Neural crest cell (in vitro differentiated cells): ENCODE measurements around the gene TNFRSF1B. TPM values are rescaled to one million over a fixed set of nuclear protein-coding genes. Genes with fewer than 3 reads are reported as not detected.

Experiments used
- DNase-seq: peaks from one replicate; pipeline ENCODE4 v3.0.0; 2021; ENCODE audit warnings: low read depth, mixed read lengths, low spot score
- H3K27ac Mint-ChIP-seq: one replicate; pipeline ENCODE4 v1.8.0; 2021; ENCODE audit warnings: mild to moderate bottlenecking, mixed read lengths; ENCODE audit not compliant: unreplicated experiment
- H3K27me3 Mint-ChIP-seq: 2 replicates; pipeline ENCODE4 v1.8.0; 2021; ENCODE audit warnings: low read depth, mild to moderate bottlenecking, mixed read lengths
- H3K36me3 Mint-ChIP-seq: 2 replicates; pipeline ENCODE4 v1.8.0; 2021; ENCODE audit warnings: low read depth, mild to moderate bottlenecking, mixed read lengths
- H3K4me1 Mint-ChIP-seq: 2 replicates; pipeline ENCODE4 v1.8.0; 2021; ENCODE audit warnings: mixed read lengths
- H3K4me3 Mint-ChIP-seq: one replicate; pipeline ENCODE4 v1.8.0; 2021; ENCODE audit warnings: mild to moderate bottlenecking, mixed read lengths
- H3K9me3 Mint-ChIP-seq: 2 replicates; pipeline ENCODE4 v1.8.0; 2021; ENCODE audit warnings: mixed read lengths
- total RNA-seq: library from RNA; stranded (reverse); gene quantifications from 2 replicates; pipeline ENCODE4 v1.2.1, GENCODE V29; 2021
- TF ChIP-seq, protein P1 (sequence below): fragments of 200-600 bp; sonication (generic); conservative IDR thresholded peaks from 2 replicates; pipeline ENCODE4 v1.5.0; 2021; ENCODE audit warnings: antibody characterized with exemption, mild to moderate bottlenecking

TNFRSF1B gene
- total RNA-seq, 1 donor from 2014 or later: 3.3 TPM

DNA sequence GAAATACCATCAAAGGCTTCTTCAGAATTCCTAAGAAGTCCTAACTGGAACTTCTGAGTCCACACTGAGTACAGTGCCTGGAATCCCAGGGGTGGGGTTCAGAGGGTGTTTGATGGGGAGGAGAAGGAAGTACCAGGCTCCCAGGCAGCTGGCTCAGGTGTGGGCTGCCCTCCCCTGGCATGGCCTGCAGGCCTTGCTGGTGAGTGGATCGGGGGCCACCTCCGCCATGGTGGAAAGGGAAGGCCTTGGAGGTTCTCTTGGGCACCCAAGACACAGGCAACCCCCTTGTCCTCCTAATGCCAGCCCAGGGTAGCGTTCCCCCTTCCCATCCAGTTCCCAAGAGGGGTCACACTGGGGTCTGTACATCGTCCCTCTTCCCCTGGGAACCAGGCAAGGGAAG, 26.8 kb upstream of the TNFRSF1B start:
- Mint-ChIP-seq H3K36me3 (no peaks in the 10 kb centered on the region), H3K27me3 (no peaks in the 10 kb centered on the region), H3K4me1 (peaks cover 11% of the 10 kb centered on the region), H3K27ac (no peak overlapping the region), H3K4me3 (no peak overlapping the region), H3K9me3 (no peaks in the 10 kb centered on the region)
- TF ChIP-seq, protein P1, sequence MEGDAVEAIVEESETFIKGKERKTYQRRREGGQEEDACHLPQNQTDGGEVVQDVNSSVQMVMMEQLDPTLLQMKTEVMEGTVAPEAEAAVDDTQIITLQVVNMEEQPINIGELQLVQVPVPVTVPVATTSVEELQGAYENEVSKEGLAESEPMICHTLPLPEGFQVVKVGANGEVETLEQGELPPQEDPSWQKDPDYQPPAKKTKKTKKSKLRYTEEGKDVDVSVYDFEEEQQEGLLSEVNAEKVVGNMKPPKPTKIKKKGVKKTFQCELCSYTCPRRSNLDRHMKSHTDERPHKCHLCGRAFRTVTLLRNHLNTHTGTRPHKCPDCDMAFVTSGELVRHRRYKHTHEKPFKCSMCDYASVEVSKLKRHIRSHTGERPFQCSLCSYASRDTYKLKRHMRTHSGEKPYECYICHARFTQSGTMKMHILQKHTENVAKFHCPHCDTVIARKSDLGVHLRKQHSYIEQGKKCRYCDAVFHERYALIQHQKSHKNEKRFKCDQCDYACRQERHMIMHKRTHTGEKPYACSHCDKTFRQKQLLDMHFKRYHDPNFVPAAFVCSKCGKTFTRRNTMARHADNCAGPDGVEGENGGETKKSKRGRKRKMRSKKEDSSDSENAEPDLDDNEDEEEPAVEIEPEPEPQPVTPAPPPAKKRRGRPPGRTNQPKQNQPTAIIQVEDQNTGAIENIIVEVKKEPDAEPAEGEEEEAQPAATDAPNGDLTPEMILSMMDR: no peak
- DNase-seq: no peak

DNA sequence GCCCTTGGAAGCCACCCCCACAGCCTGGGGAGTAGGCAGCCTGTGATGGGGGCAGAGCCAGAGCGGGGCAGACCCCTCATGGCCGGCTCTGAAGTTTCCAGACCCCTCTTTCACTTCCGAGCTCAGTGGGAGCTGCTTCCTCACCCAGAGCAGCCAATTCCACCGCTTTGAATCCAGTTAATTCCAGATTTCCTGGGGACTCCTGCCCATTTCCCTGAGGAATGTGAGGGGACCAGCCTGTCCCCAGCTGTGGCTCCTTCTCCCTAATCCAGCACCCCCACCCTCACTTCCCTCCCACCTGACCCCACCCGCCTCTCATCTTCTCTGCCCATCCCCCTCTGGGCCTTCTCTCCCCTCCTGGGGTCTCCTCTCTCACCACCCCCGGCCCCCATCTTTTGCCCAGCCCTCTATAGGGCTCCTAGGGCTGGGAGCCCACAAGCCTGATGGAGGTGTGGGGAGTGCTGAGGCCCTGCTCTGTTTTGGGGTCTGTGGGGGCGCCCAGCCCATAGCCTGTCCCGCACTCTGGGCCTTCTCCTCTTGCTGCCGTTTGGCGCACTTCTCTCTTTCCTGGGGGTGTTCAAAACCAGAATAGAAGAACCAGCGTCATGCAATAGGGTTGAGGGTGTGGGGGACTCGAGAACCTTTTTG, 26.2 kb upstream of the TNFRSF1B start:
- Mint-ChIP-seq H3K4me1 (peaks cover 11% of the 10 kb centered on the region), H3K9me3 (no peaks in the 10 kb centered on the region), H3K27me3 (no peaks in the 10 kb centered on the region), H3K36me3 (no peaks in the 10 kb centered on the region), H3K27ac (no peak overlapping the region), H3K4me3 (no peak overlapping the region)
- DNase-seq: no peak
- TF ChIP-seq, protein P1: no peak

DNA sequence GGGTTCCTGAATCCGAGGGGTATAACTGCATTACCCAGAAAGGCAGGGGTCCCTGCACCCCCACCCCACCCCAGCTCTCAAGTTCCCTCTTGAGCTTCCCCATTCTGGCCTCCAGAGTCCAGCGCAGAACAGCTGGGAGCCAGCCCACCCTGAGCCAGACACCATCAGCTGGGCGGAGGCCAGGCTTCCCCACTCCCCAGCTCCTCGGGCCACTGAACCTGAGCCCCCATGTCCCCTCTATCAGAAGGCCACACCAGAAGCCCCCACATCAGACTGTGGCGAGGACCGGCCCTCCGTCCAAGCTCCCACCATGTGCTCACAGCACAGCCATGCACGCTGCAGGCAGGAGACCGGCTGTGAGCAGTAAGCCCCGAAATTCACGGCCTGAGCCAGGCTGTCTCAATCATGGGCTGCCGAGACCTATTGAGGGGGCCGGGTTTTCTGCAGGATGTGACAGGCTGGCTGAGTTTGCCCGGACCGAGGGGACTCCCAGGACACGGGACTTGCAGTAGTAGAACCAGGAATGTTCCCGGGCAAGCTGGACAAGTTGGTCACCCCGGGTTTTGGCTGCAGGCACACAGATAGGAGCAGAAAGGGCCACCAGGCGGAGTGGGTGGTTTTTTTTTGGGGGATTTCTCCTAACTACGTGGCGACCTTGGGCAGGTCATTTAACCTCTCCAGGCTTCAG, 25.5 kb upstream of the TNFRSF1B start:
- Mint-ChIP-seq H3K27me3 (no peaks in the 10 kb centered on the region), H3K9me3 (no peaks in the 10 kb centered on the region), H3K4me1 (peaks cover 7% of the 10 kb centered on the region), H3K36me3 (no peaks in the 10 kb centered on the region), H3K27ac (peak overlapping the region; percentile 35), H3K4me3 (no peak overlapping the region)
- DNase-seq: no peak
- TF ChIP-seq, protein P1: no peak

DNA sequence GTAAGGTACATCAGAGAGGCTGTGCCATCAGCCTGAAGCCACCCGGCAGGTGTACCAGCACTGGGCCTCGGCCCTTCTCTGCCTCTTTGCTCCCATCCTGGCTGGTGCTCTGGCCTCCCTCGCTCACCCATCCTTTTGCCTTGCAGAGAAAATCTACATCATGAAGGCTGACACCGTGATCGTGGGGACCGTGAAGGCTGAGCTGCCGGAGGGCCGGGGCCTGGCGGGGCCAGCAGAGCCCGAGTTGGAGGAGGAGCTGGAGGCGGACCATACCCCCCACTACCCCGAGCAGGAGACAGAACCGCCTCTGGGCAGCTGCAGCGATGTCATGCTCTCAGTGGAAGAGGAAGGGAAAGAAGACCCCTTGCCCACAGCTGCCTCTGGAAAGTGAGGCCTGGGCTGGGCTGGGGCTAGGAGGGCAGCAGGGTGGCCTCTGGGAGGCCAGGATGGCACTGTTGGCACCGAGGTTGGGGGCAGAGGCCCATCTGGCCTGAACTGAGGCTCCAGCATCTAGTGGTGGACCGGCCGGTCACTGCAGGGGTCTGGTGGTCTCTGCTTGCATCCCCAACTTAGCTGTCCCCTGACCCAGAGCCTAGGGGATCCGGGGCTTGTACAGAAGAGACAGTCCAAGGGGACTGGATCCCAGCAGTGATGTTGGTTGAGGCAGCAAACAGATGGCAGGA, 24.5 kb upstream of the TNFRSF1B start:
- no peak overlapping the region for H3K4me3 Mint-ChIP-seq
- no peaks in the 10 kb centered on the region for H3K9me3 Mint-ChIP-seq
- TF ChIP-seq, protein P1: no peak
- H3K4me1 Mint-ChIP-seq: peaks cover 17% of the 10 kb centered on the region
- H3K27ac Mint-ChIP-seq: no peak overlapping the region
- no peaks in the 10 kb centered on the region for H3K36me3 Mint-ChIP-seq
- no peaks in the 10 kb centered on the region for H3K27me3 Mint-ChIP-seq
- DNase-seq: no peak

DNA sequence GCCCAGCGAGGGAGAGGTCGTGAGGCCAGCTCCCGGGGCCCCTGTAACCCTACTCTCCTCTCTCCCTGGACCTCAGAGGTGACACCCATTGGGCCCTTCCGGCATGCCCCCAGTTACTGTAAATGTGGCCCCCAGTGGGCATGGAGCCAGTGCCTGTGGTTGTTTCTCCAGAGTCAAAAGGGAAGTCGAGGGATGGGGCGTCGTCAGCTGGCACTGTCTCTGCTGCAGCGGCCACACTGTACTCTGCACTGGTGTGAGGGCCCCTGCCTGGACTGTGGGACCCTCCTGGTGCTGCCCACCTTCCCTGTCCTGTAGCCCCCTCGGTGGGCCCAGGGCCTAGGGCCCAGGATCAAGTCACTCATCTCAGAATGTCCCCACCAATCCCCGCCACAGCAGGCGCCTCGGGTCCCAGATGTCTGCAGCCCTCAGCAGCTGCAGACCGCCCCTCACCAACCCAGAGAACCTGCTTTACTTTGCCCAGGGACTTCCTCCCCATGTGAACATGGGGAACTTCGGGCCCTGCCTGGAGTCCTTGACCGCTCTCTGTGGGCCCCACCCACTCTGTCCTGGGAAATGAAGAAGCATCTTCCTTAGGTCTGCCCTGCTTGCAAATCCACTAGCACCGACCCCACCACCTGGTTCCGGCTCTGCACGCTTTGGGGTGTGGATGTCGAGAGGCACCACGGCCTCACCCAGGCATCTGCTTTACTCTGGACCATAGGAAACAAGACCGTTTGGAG, 23.7 kb upstream of the TNFRSF1B start:
- Mint-ChIP-seq H3K4me1 (peaks cover 17% of the 10 kb centered on the region), H3K9me3 (no peaks in the 10 kb centered on the region), H3K36me3 (no peaks in the 10 kb centered on the region), H3K27ac (peak overlapping the region; percentile 67), H3K27me3 (no peaks in the 10 kb centered on the region), H3K4me3 (no peak overlapping the region)
- TF ChIP-seq, protein P1: no peak
- no peak for DNase-seq
